A549 (cell line): ENCODE results near the gene CHI3L1. TPM values are rescaled to one million over a fixed set of nuclear protein-coding genes. Genes with fewer than 3 reads are reported as not detected.

Source experiments
- ATAC-seq, 2 experiments: fragments of 200-7000 bp in 1 of 2; fragments of >200 bp in 1 of 2; cut with Nextera tagmentation in 1 of 2; cut with Tn5 transposase in 1 of 2; 3 replicates each; pipeline versions ENCODE4 v1.8.0 to v1.9.1; 2018 to 2020; ENCODE audit warnings: mild to moderate bottlenecking in 1 of 2, moderate library complexity in 1 of 2
- CTCF ChIA-PET: fragments of 300-600 bp; sonication (Branson Sonifier 250); formaldehyde crosslinking; extraction: SDS; loops from one replicate; lab custom pipeline; 2021; ENCODE audit warnings: antibody characterized with exemption, inconsistent platforms; lab: Yijun Ruan, JAX
- POLR2A ChIA-PET: fragments of 350-600 bp; formaldehyde crosslinking; extraction: SDS; loops from one replicate; lab custom pipeline; 2021; ENCODE audit warnings: antibody characterized with exemption, inconsistent platforms; lab: Yijun Ruan, JAX
- DNase-seq, 2 experiments: peaks; one replicate each; pipeline versions ENCODE4 v3.0.0 to v3.0.0-alpha.2; 2011 to 2016; ENCODE audit warnings: low read depth in 1 of 2, low spot score in 1 of 2
- FAIRE-seq: peaks from 2 replicates; lab custom pipeline; 2011; peaks lifted over from hg19 to GRCh38; lab: Jason Lieb, UNC
- H3K27ac ChIP-seq, 2 experiments: fragments of >200 bp; sonication (Bioruptor Twin); formaldehyde crosslinking; 3 replicates each; pipeline ENCODE4 v1.5.1; 2016 to 2017
- H3K4me1 ChIP-seq: fragments of >200 bp; sonication (Bioruptor Twin); formaldehyde crosslinking; 3 replicates; pipeline ENCODE4 v1.6.1; 2016
- H3K4me2 ChIP-seq: fragments of >200 bp; sonication (Bioruptor Twin); formaldehyde crosslinking; 3 replicates; pipeline ENCODE4 v1.6.1; 2016
- H3K4me3 ChIP-seq: fragments of >200 bp; sonication (Bioruptor Twin); formaldehyde crosslinking; 3 replicates; pipeline ENCODE4 v1.5.1; 2016
- H3K9me3 ChIP-seq: fragments of >200 bp; sonication (Bioruptor Twin); formaldehyde crosslinking; 3 replicates; pipeline ENCODE4 v1.6.1; 2016
- CEBPB ChIP-seq, 2 experiments: fragments of >200 bp in 1 of 2; sonication (Bioruptor Twin) in 1 of 2; formaldehyde crosslinking in 1 of 2; IDR thresholded peaks; 2 replicates each; pipeline ENCODE4 v1.6.1; 2012 to 2016
- CHD2 ChIP-seq: fragments of 150-350 bp; IDR thresholded peaks from 2 replicates; pipeline ENCODE4 v1.6.1; 2014; ENCODE audit warnings: low read length; ENCODE audit not compliant: partially characterized antibody
- FOSB ChIP-seq: fragments of 250-450 bp; sonication (Bioruptor Pico); IDR thresholded peaks from 2 replicates; pipeline ENCODE4 v1.5.0; 2020; ENCODE audit warnings: mild to moderate bottlenecking, moderate library complexity
- FOSL2 ChIP-seq, 2 experiments: fragments of 450-650 bp in 1 of 2; fragments of >200 bp in 1 of 2; sonication (Bioruptor Twin) in 1 of 2; formaldehyde crosslinking; IDR thresholded peaks; 2 replicates each; pipeline versions ENCODE4 v1.5.0 to v1.6.1; 2016 to 2020; ENCODE audit warnings: mild to moderate bottlenecking in 1 of 2, moderate library complexity in 1 of 2
- FOXS1 ChIP-seq: fragments of 250-450 bp; sonication (Bioruptor Pico); IDR thresholded peaks from 2 replicates; pipeline ENCODE4 v1.5.0; 2020; ENCODE audit warnings: mild to moderate bottlenecking, moderate library complexity
- HOXA7 ChIP-seq: fragments of 250-450 bp; sonication (Bioruptor Pico); IDR thresholded peaks from 2 replicates; pipeline ENCODE4 v1.5.0; 2020; ENCODE audit warnings: mild to moderate bottlenecking, moderate library complexity
- HOXB13 ChIP-seq: fragments of 250-450 bp; sonication (Bioruptor Pico); IDR thresholded peaks from 2 replicates; pipeline ENCODE4 v1.5.0; 2020; ENCODE audit warnings: low read depth, mild to moderate bottlenecking, moderate library complexity
- HOXB5 ChIP-seq: fragments of 250-450 bp; sonication (Bioruptor Pico); IDR thresholded peaks from 2 replicates; pipeline ENCODE4 v1.5.0; 2020; ENCODE audit warnings: mild to moderate bottlenecking, moderate library complexity
- NFE2L2 ChIP-seq: fragments of 150-350 bp; conservative IDR thresholded peaks from 2 replicates; pipeline ENCODE4 v1.6.1; 2014; ENCODE audit warnings: low read length
- POLR2A ChIP-seq: IDR thresholded peaks from 2 replicates; pipeline ENCODE4 v1.6.1; 2012; ENCODE audit warnings: mild to moderate bottlenecking, low read length
- RFX5 ChIP-seq: fragments of 450-650 bp; IDR thresholded peaks from 2 replicates; pipeline ENCODE4 v1.7.1; 2014; ENCODE audit warnings: antibody characterized with exemption, mild to moderate bottlenecking, moderate library complexity
- ZNF302 ChIP-seq: fragments of 250-450 bp; sonication (Bioruptor Pico); IDR thresholded peaks from 2 replicates; pipeline ENCODE4 v1.9.0; 2021; ENCODE audit warnings: inconsistent platforms, mild to moderate bottlenecking, moderate library complexity
- ZSCAN20 ChIP-seq: fragments of 250-450 bp; sonication (Bioruptor Pico); IDR thresholded peaks from 2 replicates; pipeline ENCODE4 v1.8.0; 2022; ENCODE audit warnings: mild to moderate bottlenecking, moderate library complexity
- WGBS: methylation state at CpG from one replicate; pipeline ENCODE4 v1.1.6; 2017; ENCODE audit errors: missing lambda C conversion rate; 5-methylcytosine and 5-hydroxymethylcytosine counted together
- polyA plus RNA-seq, 4 experiments: library from polyadenylated mRNA; depleted of rRNA in 3 of 4; stranded (reverse); fragments of >200 nt; fragmentation: RNase III in 1 of 4; extraction: RNeasy Plus Mini Kit Qiagen cat#74134 plus additional on column Dnase treatment in 1 of 4; gene quantifications; 2 replicates in 3 of 4; 3 replicates in 1 of 4; pipeline ENCODE4 v1.2.3, GENCODE V29; 2011 to 2017
- TF ChIP-seq, protein P1 (sequence below): fragments of 450-650 bp; IDR thresholded peaks from 2 replicates; pipeline ENCODE4 v1.6.1; 2014; ENCODE audit warnings: antibody characterized with exemption
- TF ChIP-seq, protein P2 (sequence below): IDR thresholded peaks from 2 replicates; pipeline ENCODE4 v1.6.1; 2012
- TF ChIP-seq, protein P3 (sequence below): fragments of >200 bp; sonication (Bioruptor Twin); formaldehyde crosslinking; IDR thresholded peaks from 3 replicates; pipeline ENCODE4 v1.6.1; 2016
- TF ChIP-seq, protein P4 (sequence below): fragments of >200 bp; sonication (Bioruptor Twin); formaldehyde crosslinking; IDR thresholded peaks from 2 replicates; pipeline ENCODE4 v1.6.1; 2016
- TF ChIP-seq, protein P5 (sequence below): fragments of 250-450 bp; sonication (Bioruptor Pico); IDR thresholded peaks from 2 replicates; pipeline ENCODE4 v1.5.0; 2020; ENCODE audit warnings: low read depth, mild to moderate bottlenecking, moderate library complexity

CHI3L1 gene
- polyA plus RNA-seq, 2 of the 4 experiments (the other 2 are of a cell fraction) = 0.04 TPM; not detected in 1

DNA sequence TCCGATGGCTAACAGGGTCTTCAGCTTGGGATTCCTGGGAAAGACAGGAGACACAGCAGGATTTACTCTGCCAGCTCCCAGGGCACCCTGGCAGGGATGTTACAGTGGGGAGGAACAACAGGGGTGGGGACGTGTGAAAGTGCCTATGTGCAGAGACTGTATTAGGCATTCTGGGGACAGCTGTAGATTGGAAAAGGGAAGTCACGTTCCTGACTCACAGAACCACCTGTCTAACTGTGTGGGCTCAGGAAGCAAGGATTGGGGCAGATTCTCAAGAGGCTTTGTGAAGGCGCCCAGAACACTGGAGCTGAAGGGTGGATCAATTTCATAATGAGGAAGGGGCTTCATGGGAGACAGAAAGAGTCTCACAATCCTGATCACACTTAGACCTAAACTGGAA lies 38.6 kb upstream of the CHI3L1 start:
- ATAC-seq (no peak), FAIRE-seq (no peak), DNase-seq (no peak)
- H3K9me3 ChIP-seq = no peaks in the 10 kb centered on the region
- CTCF ChIA-PET = interaction anchor here (0.8 to 12.1 kb wide), 5 partner anchors 8 to 193 kb away, joined by 3 to 96 read pairs (median 21); no protein-coding TSS in a partner anchor
- TF ChIP-seq HOXB5 (CRISPR knock-in tag) (no peak), RFX5 (no peak), HOXA7 (CRISPR knock-in tag) (no peak), ZNF302 (CRISPR knock-in tag) (no peak), ZSCAN20 (no peak), NFE2L2 (no peak)
- TF ChIP-seq, protein P1, sequence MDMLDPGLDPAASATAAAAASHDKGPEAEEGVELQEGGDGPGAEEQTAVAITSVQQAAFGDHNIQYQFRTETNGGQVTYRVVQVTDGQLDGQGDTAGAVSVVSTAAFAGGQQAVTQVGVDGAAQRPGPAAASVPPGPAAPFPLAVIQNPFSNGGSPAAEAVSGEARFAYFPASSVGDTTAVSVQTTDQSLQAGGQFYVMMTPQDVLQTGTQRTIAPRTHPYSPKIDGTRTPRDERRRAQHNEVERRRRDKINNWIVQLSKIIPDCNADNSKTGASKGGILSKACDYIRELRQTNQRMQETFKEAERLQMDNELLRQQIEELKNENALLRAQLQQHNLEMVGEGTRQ = no peak
- 14% methylated on average over 4 of the region's 4 CpGs for WGBS
- POLR2A ChIA-PET = no interaction called here
- H3K4me3 ChIP-seq = no peak overlapping the region
- H3K4me2 ChIP-seq = no peak overlapping the region
- no peak overlapping the region for H3K27ac ChIP-seq
- no peaks in the 10 kb centered on the region for H3K4me1 ChIP-seq

DNA sequence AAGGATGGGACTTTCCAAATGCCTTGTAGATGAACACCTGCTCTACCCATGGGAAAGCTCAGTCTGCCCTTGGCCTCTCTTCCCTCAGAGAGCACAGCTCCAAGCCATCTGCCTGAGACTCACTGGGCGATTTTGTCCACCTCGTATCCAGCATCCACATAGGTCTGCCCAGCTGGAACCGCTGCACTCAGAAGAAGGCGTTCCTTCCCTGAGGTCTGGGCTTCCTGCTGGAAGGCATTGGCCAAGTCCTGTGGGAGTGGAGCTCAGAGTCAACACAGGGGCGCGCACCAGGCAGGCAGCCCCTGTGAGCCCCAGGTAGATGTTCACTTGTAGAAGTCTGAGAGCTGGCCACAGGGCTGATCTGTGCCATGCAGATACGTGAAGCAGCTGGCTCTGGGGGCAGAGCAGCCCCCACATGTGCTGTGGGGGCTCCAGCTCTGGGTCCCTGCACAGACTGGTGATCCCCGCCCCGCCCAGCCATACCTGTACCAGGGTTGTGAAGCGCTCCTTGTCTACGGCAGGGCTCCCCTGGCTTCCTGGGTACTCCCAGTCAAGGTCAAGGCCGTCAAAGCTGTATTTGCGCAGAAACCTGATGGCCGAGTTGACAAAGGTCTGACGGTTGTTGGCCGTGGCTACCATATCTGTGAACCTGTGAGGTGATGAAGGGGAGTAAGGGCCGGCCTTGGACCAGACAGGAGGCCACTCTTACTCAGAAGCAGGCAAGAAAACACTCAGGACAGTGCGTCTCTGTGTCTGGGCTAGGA lies 36.7 kb upstream of the CHI3L1 start:
- no peak for FAIRE-seq
- no peaks in the 10 kb centered on the region for H3K4me1 ChIP-seq
- 45% methylated on average over 12 of the region's 18 CpGs for WGBS
- no peak for DNase-seq
- TF ChIP-seq, protein P2, sequence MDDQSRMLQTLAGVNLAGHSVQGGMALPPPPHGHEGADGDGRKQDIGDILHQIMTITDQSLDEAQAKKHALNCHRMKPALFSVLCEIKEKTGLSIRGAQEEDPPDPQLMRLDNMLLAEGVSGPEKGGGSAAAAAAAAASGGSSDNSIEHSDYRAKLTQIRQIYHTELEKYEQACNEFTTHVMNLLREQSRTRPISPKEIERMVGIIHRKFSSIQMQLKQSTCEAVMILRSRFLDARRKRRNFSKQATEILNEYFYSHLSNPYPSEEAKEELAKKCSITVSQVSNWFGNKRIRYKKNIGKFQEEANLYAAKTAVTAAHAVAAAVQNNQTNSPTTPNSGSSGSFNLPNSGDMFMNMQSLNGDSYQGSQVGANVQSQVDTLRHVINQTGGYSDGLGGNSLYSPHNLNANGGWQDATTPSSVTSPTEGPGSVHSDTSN = no peak
- TF ChIP-seq NFE2L2 (no peak), POLR2A (no peak), FOSB (CRISPR knock-in tag) (no peak), CHD2 (no peak), RFX5 (no peak), CEBPB (IDR thresholded peaks at IDR 0.05) (no peak), ZSCAN20 (no peak), HOXB13 (CRISPR knock-in tag) (no peak), FOXS1 (no peak), FOSL2 (IDR thresholded peaks at IDR 0.05) (no peak), FOSL2 (CRISPR knock-in tag; IDR thresholded peaks at IDR 0.05) (no peak)
- TF ChIP-seq, protein P1 = no peak
- TF ChIP-seq, protein P3, sequence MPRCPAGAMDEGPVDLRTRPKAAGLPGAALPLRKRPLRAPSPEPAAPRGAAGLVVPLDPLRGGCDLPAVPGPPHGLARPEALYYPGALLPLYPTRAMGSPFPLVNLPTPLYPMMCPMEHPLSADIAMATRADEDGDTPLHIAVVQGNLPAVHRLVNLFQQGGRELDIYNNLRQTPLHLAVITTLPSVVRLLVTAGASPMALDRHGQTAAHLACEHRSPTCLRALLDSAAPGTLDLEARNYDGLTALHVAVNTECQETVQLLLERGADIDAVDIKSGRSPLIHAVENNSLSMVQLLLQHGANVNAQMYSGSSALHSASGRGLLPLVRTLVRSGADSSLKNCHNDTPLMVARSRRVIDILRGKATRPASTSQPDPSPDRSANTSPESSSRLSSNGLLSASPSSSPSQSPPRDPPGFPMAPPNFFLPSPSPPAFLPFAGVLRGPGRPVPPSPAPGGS = no peak
- TF ChIP-seq, protein P4, sequence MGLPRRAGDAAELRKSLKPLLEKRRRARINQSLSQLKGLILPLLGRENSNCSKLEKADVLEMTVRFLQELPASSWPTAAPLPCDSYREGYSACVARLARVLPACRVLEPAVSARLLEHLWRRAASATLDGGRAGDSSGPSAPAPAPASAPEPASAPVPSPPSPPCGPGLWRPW = no peak
- TF ChIP-seq, protein P5, sequence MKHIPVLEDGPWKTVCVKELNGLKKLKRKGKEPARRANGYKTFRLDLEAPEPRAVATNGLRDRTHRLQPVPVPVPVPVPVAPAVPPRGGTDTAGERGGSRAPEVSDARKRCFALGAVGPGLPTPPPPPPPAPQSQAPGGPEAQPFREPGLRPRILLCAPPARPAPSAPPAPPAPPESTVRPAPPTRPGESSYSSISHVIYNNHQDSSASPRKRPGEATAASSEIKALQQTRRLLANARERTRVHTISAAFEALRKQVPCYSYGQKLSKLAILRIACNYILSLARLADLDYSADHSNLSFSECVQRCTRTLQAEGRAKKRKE (CRISPR knock-in tag) = no peak
- CTCF ChIA-PET = interaction anchor here (0.5 to 14.7 kb wide), 5 partner anchors 8 to 185 kb away, joined by 3 to 452 read pairs (median 96); partner anchors contain the start of gene PPFIA4
- no peak overlapping the region for H3K4me2 ChIP-seq
- POLR2A ChIA-PET = no interaction called here
- H3K27ac ChIP-seq = no peak overlapping the region
- no peak; a peak in 1 of 6 replicates for ATAC-seq
- H3K4me3 ChIP-seq = no peak overlapping the region
- no peaks in the 10 kb centered on the region for H3K9me3 ChIP-seq
